ENCODE measurements around the gene EIF4H.
"Not testable (repeated sequence)": the region's sequence is repeated elsewhere in the genome, so short reads cannot be mapped to it uniquely, and the experiment has no call there.

EIF4H gene

GRCh38 chr7:74224907-74225306 lies 50.8 kb downstream of the EIF4H start:
- not testable (repeated sequence) for DNase-seq (ENCODE audit: low spot score)

GRCh38 chr7:74225400-74225799 lies 51.2 kb downstream of the EIF4H start:
- DNase-seq (ENCODE audit: low spot score) = no peak

- DNase-seq (ENCODE audit: low spot score) = no peak
Observed at GRCh38 chr7:74226633-74227032, 52.5 kb downstream of the EIF4H start.

- no peak for DNase-seq (ENCODE audit: low spot score)
Observed at GRCh38 chr7:74228951-74229900, 55.1 kb downstream of the EIF4H start.

GRCh38 chr7:74230446-74231231 lies 56.5 kb downstream of the EIF4H start:
- no peak for DNase-seq (ENCODE audit: low spot score)

- DNase-seq (ENCODE audit: low spot score) = no peak
Observed at GRCh38 chr7:74231232-74231590, 57.1 kb downstream of the EIF4H start.

GRCh38 chr7:74233655-74234285 lies 59.6 kb downstream of the EIF4H start:
- no peak for DNase-seq (ENCODE audit: low spot score)

GRCh38 chr7:74235518-74236268 lies 61.5 kb downstream of the EIF4H start:
- DNase-seq (ENCODE audit: low spot score) = no peak

- no peak for DNase-seq (ENCODE audit: low spot score)
Observed at GRCh38 chr7:74236284-74236683, 62.1 kb downstream of the EIF4H start.

- no peak for DNase-seq (ENCODE audit: low spot score)
Observed at GRCh38 chr7:74240482-74240881, 66.3 kb downstream of the EIF4H start.

- no peak for DNase-seq (ENCODE audit: low spot score)
Observed at GRCh38 chr7:74242122-74242443, 67.9 kb downstream of the EIF4H start.

- DNase-seq (ENCODE audit: low spot score) = no peak
Observed at GRCh38 chr7:74246497-74246896, 72.3 kb downstream of the EIF4H start.
